Panc1 (cell line): ENCODE results near the gene BATF3.

Experiments
- CTCF ChIP-seq: fragments of 450-650 bp; IDR thresholded peaks from 2 replicates; pipeline ENCODE4 v1.5.1; 2017; ENCODE audit warnings: mild to moderate bottlenecking
- POLR2AphosphoS5 ChIP-seq: IDR thresholded peaks from 2 replicates; pipeline ENCODE4 v1.6.1; 2012; ENCODE audit warnings: mild to moderate bottlenecking, low read depth, low read length, moderate library complexity
- REST ChIP-seq, 2 experiments: IDR thresholded peaks; 2 replicates each; pipeline ENCODE4 v1.6.1; 2011 to 2012; ENCODE audit warnings: low read depth in 2 of 2, control low read depth in 1 of 2, low read length in 1 of 2, mild to moderate bottlenecking in 1 of 2, moderate library complexity in 1 of 2; ENCODE audit not compliant: insufficient read depth in 1 of 2
- SIN3A ChIP-seq: IDR thresholded peaks from 2 replicates; pipeline ENCODE4 v1.6.1; 2012; ENCODE audit warnings: low read depth, mild to moderate bottlenecking, low read length, moderate library complexity, borderline replicate concordance; ENCODE audit not compliant: insufficient read depth
- TCF7L2 ChIP-seq: IDR thresholded peaks from 2 replicates; pipeline ENCODE4 v1.6.1; 2011; ENCODE audit warnings: mild to moderate bottlenecking, low read depth, low read length, inconsistent platforms

- peak; percentile 40; the same call in 1 of the 2 replicates for TF ChIP-seq CTCF
- no peak for TF ChIP-seq POLR2AphosphoS5
- no peak for TF ChIP-seq REST (IDR thresholded peaks at IDR 0.05; ENCODE audit: insufficient read depth in 1 of 2, low read depth in 2 of 2, low read length in 1 of 2)
- TF ChIP-seq SIN3A = no peak
- TF ChIP-seq TCF7L2 = no peak
These were observed 1.5 kb upstream of the BATF3 start for GRCh38 chr1:212700892-212701819.
